H1 (cell line): ENCODE results near the gene CUL9. TPM values are rescaled to one million over a fixed set of nuclear protein-coding genes. Genes with fewer than 3 reads are reported as not detected.

Source experiments
- CTCF ChIA-PET: fragments of 300-600 bp; sonication (Branson Sonifier 250); formaldehyde crosslinking; loops from one replicate; lab custom pipeline; 2021; ENCODE audit not compliant: partially characterized antibody; lab: Charles Lee
- POLR2A ChIA-PET: fragments of 300-600 bp; sonication (Branson Sonifier 250); formaldehyde crosslinking; loops from one replicate; lab custom pipeline; 2021; ENCODE audit warnings: inconsistent platforms; ENCODE audit not compliant: partially characterized antibody; lab: Charles Lee
- DNase-seq, 2 experiments: peaks; one replicate each; pipeline versions ENCODE4 v3.0.0 to v3.0.0-alpha.2; 2010 to 2022; ENCODE audit warnings: low spot score in 2 of 2, low read depth in 1 of 2, mixed read lengths in 1 of 2
- FAIRE-seq: peaks from 2 replicates; lab custom pipeline; 2011; peaks lifted over from hg19 to GRCh38; lab: Jason Lieb, UNC
- H2AFZ ChIP-seq: 2 replicates; pipeline ENCODE4 v1.8.1; 2012; ENCODE audit warnings: low read length, inconsistent platforms
- H2AK5ac ChIP-seq: 2 replicates; pipeline ENCODE4 v1.6.1; 2013; ENCODE audit warnings: low read depth, low read length
- H2BK120ac ChIP-seq: replicated peaks from 2 replicates; pipeline ENCODE3; 2013; ENCODE audit warnings: low read depth, low read length, inconsistent platforms
- H2BK12ac ChIP-seq: 2 replicates; pipeline ENCODE4 v1.6.1; 2013; ENCODE audit warnings: low read depth, low read length
- H2BK15ac ChIP-seq: 2 replicates; pipeline ENCODE4 v1.6.1; 2013; ENCODE audit warnings: low read length
- H2BK20ac ChIP-seq: 2 replicates; pipeline ENCODE4 v1.6.1; 2013; ENCODE audit warnings: low read length
- H2BK5ac ChIP-seq: 2 replicates; pipeline ENCODE4 v1.6.1; 2013; ENCODE audit warnings: low read depth, low read length
- H3K14ac ChIP-seq: 2 replicates; pipeline ENCODE4 v1.6.1; 2013; ENCODE audit warnings: inconsistent platforms; ENCODE audit not compliant: insufficient read length
- H3K18ac ChIP-seq: 2 replicates; pipeline ENCODE4 v1.6.1; 2013; ENCODE audit warnings: low read length; ENCODE audit errors: extremely low read depth
- H3K23ac ChIP-seq: 2 replicates; pipeline ENCODE4 v1.6.1; 2013; ENCODE audit warnings: inconsistent platforms; ENCODE audit not compliant: insufficient read length
- H3K23me2 ChIP-seq: 2 replicates; pipeline ENCODE4 v1.6.1; 2013; ENCODE audit warnings: low read depth, low read length
- H3K27ac ChIP-seq: 2 replicates; pipeline ENCODE4 v1.6.1; 2011; ENCODE audit warnings: low read depth, low read length, inconsistent platforms
- H3K27me3 ChIP-seq, 4 experiments: replicated peaks in 1 of 4; 1 replicate in 1 of 4; 2 replicates in 3 of 4; pipeline versions ENCODE4 v1.6.1 to v1.8.1; 2011 to 2013; ENCODE audit warnings: low read length in 3 of 4, mild to moderate bottlenecking in 3 of 4, inconsistent platforms in 2 of 4, mixed read lengths in 2 of 4, moderate library complexity in 1 of 4; ENCODE audit not compliant: control insufficient read depth in 3 of 4, insufficient read depth in 3 of 4; ENCODE audit errors: extremely low read depth in 1 of 4
- H3K36me3 ChIP-seq, 4 experiments: 2 replicates each; pipeline versions ENCODE4 v1.6.1 to v1.8.1; 2011 to 2013; ENCODE audit warnings: mild to moderate bottlenecking in 4 of 4, low read length in 3 of 4, moderate library complexity in 2 of 4, control low read depth in 1 of 4, inconsistent platforms in 1 of 4; ENCODE audit not compliant: insufficient read depth in 4 of 4, control insufficient read depth in 2 of 4
- H3K4ac ChIP-seq: replicated peaks from 2 replicates; pipeline ENCODE3; 2013; ENCODE audit warnings: low read length, low read depth, mixed read lengths, inconsistent platforms; ENCODE audit not compliant: insufficient read length
- H3K4me1 ChIP-seq, 4 experiments: replicated peaks in 1 of 4; 1 replicate in 1 of 4; 2 replicates in 3 of 4; pipeline versions ENCODE4 v1.6.1 to v1.8.1; 2011 to 2013; ENCODE audit warnings: low read length in 3 of 4, inconsistent platforms in 2 of 4, mixed read lengths in 1 of 4; ENCODE audit not compliant: insufficient read depth in 4 of 4, control insufficient read depth in 3 of 4
- H3K4me2 ChIP-seq, 2 experiments: 2 replicates each; pipeline versions ENCODE4 v1.6.1 to v1.8.1; 2011 to 2013; ENCODE audit warnings: low read depth in 2 of 2, low read length in 2 of 2, control low read depth in 1 of 2, inconsistent platforms in 1 of 2, mild to moderate bottlenecking in 1 of 2; ENCODE audit not compliant: insufficient read depth in 1 of 2
- H3K4me3 ChIP-seq, 4 experiments: fragments of 200-600, 300-600 bp in 1 of 4; sonication (generic), shearing (Covaris generic), sonication (Bioruptor Twin) in 1 of 4; 2 replicates each; pipeline versions ENCODE4 v1.5.1 to v1.8.1; 2011 to 2016; ENCODE audit warnings: low read length in 4 of 4, low read depth in 3 of 4, control low read depth in 2 of 4, inconsistent platforms in 2 of 4, mild to moderate bottlenecking in 2 of 4, mixed read lengths in 1 of 4, moderate library complexity in 1 of 4; ENCODE audit not compliant: insufficient read depth in 2 of 4; ENCODE audit errors: extremely low read depth in 1 of 4
- H3K56ac ChIP-seq: replicated peaks from 2 replicates; pipeline ENCODE3; 2013; ENCODE audit warnings: low read depth, mild to moderate bottlenecking, mixed read lengths, low read length, inconsistent platforms; ENCODE audit not compliant: insufficient read length
- H3K79me1 ChIP-seq: 2 replicates; pipeline ENCODE4 v1.6.1; 2013; ENCODE audit warnings: low read depth, low read length, control low read depth
- H3K79me2 ChIP-seq, 2 experiments: 2 replicates each; pipeline versions ENCODE4 v1.6.1 to v1.8.1; 2012 to 2013; ENCODE audit warnings: low read length in 2 of 2, mild to moderate bottlenecking in 2 of 2, inconsistent platforms in 1 of 2; ENCODE audit not compliant: insufficient read depth in 2 of 2, control insufficient read depth in 1 of 2
- H3K9ac ChIP-seq, 4 experiments: replicated peaks in 1 of 4; 1 replicate in 1 of 4; 2 replicates in 3 of 4; pipeline versions ENCODE4 v1.6.1 to v1.8.1; 2011 to 2013; ENCODE audit warnings: low read depth in 3 of 4, low read length in 3 of 4, control low read depth in 2 of 4, mild to moderate bottlenecking in 2 of 4, moderate library complexity in 2 of 4, inconsistent platforms in 1 of 4; ENCODE audit errors: extremely low read depth in 1 of 4
- H3K9me3 ChIP-seq, 2 experiments: 2 replicates each; pipeline versions ENCODE4 v1.6.1 to v1.8.1; 2012 to 2013; ENCODE audit warnings: mild to moderate bottlenecking in 2 of 2, moderate library complexity in 2 of 2, control low read depth in 1 of 2, inconsistent platforms in 1 of 2, low read depth in 1 of 2, low read length in 1 of 2, mixed read lengths in 1 of 2; ENCODE audit not compliant: insufficient read depth in 2 of 2
- H4K20me1 ChIP-seq, 2 experiments: replicated peaks in 1 of 2; 2 replicates each; pipeline versions ENCODE3 to v1.8.1; 2011 to 2013; ENCODE audit warnings: inconsistent platforms in 2 of 2, low read length in 2 of 2, mild to moderate bottlenecking in 1 of 2; ENCODE audit not compliant: insufficient read depth in 2 of 2, control insufficient read depth in 1 of 2
- H4K5ac ChIP-seq: 2 replicates; pipeline ENCODE4 v1.6.1; 2013; ENCODE audit warnings: low read length, low read depth, mixed read lengths, inconsistent platforms; ENCODE audit not compliant: insufficient read length
- H4K8ac ChIP-seq: 2 replicates; pipeline ENCODE4 v1.8.0; 2013; ENCODE audit warnings: mild to moderate bottlenecking, moderate library complexity, low read length, inconsistent platforms; ENCODE audit not compliant: insufficient read depth; ENCODE audit errors: extremely low read depth
- H4K91ac ChIP-seq: replicated peaks from 2 replicates; pipeline ENCODE3; 2013; ENCODE audit warnings: low read length, mixed read lengths, inconsistent platforms; ENCODE audit not compliant: insufficient read length
- ASH2L ChIP-seq: fragments of 200-600, 300-600 bp; sonication (generic); IDR thresholded peaks from one replicate; pipeline ENCODE4 v1.7.1; 2017; ENCODE audit warnings: low read length
- CTBP2 ChIP-seq: IDR thresholded peaks from 2 replicates; pipeline ENCODE4 v1.7.0; 2011; ENCODE audit warnings: borderline replicate concordance, mild to moderate bottlenecking, moderate library complexity, mixed read lengths, low read length; ENCODE audit not compliant: insufficient read depth, insufficient read length
- EGR1 ChIP-seq: IDR thresholded peaks from 2 replicates; pipeline ENCODE4 v1.6.1; 2011; ENCODE audit warnings: low read depth, low read length, borderline replicate concordance
- GTF2F1 ChIP-seq: IDR thresholded peaks from 2 replicates; pipeline ENCODE4 v1.6.1; 2012; ENCODE audit warnings: low read depth, low read length, improper control_type of control experiment, borderline replicate concordance
- JUND ChIP-seq: IDR thresholded peaks from 2 replicates; pipeline ENCODE4 v1.6.1; 2011; ENCODE audit warnings: mild to moderate bottlenecking, improper control_type of control experiment, low read length
- POLR2A ChIP-seq, 2 experiments: IDR thresholded peaks; 1 replicate in 1 of 2; 2 replicates in 1 of 2; pipeline ENCODE4 v1.6.1; 2011; ENCODE audit warnings: low read depth in 2 of 2, low read length in 2 of 2, mild to moderate bottlenecking in 2 of 2; ENCODE audit errors: control extremely low read depth in 1 of 2
- SIX5 ChIP-seq: IDR thresholded peaks from 2 replicates; pipeline ENCODE4 v1.6.1; 2011; ENCODE audit warnings: mild to moderate bottlenecking, low read depth, low read length
- YY1 ChIP-seq: IDR thresholded peaks from 2 replicates; pipeline ENCODE4 v1.6.1; 2011; ENCODE audit warnings: low read depth, mild to moderate bottlenecking, low read length
- ZNF274 ChIP-seq: IDR thresholded peaks from 2 replicates; pipeline ENCODE4 v1.7.0; 2012; ENCODE audit warnings: low read length, borderline replicate concordance; ENCODE audit errors: extremely low read depth
- WGBS, 2 experiments: shearing (Covaris generic) in 1 of 2; methylation state at CpG; one replicate each; pipeline versions ENCODE4 v1.1.6 to v1.1.7; 2013 to 2015; ENCODE audit warnings: low lambda C conversion rate in 2 of 2, mixed read lengths in 2 of 2, inconsistent platforms in 1 of 2, low coverage in 1 of 2, missing lambda C conversion rate in 1 of 2; ENCODE audit not compliant: insufficient replicate concordance in 2 of 2, insufficient coverage in 1 of 2, insufficient read length in 1 of 2; ENCODE audit errors: extremely low coverage in 1 of 2, missing lambda C conversion rate in 1 of 2; 5-methylcytosine and 5-hydroxymethylcytosine counted together
- polyA plus RNA-seq, 7 experiments: library from polyadenylated mRNA; depleted of rRNA in 3 of 7; stranded (reverse) in 5 of 7; unstranded in 2 of 7; fragments of >200 nt in 5 of 7; fragments of 200-250 nt in 2 of 7; gene quantifications; 1 replicate in 5 of 7; 2 replicates in 1 of 7; 4 replicates in 1 of 7; pipeline versions ENCODE4 v1.2.1 to v1.2.3, GENCODE V29; 2011 to 2013; ENCODE audit warnings: missing spikeins in 2 of 7, mixed read lengths in 2 of 7
- total RNA-seq: library from RNA; stranded (reverse); fragmentation: NEBNext Ultra II Directional; extraction: Animal tissue kit (Norgen Biotek cat#: 25700); gene quantifications from 2 replicates; pipeline ENCODE4 v1.2.1, GENCODE V29; 2021
- TF ChIP-seq, protein P1 (sequence below): IDR thresholded peaks from 2 replicates; pipeline ENCODE4 v1.6.1; 2012; ENCODE audit warnings: low read length, inconsistent platforms

The CUL9 gene
- total and polyA plus RNA-seq, 2 of the 8 experiments (the other 6 are each of a cell fraction or from before 2014, with no cell fraction given) = 7.7 to 9.8 TPM

DNA sequence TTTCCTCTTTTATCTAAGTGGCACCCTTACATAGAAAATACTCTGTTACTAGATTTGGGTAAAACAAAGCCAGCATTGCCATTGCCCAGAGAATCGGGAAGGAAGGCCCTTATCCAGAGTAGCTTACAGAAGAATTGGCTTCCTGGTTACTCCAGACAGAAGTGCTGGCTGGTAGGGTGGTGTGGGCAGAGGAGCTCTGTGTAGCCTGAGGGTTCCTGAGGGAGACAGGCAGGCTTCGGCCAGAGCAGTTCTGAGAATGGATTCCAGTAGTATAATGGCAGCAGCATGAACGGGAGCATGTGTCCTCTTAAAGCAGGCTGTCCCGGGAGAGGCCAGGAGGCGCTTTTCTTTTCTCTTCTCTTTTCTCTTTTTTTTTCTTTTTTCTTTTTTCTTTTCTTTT, 11.9 kb downstream of the CUL9 start:
- WGBS, 2 experiments = 90% methylated on average over 5 of the region's 5 CpGs; no CpG with 5 or more reads in 1 of the 2 experiments
- no peak overlapping the region for H3K56ac ChIP-seq
- no peak overlapping the region for H2AK5ac ChIP-seq
- TF ChIP-seq SIX5 (no peak), ASH2L (no peak), YY1 (no peak), JUND (no peak), EGR1 (no peak), GTF2F1 (no peak), ZNF274 (no peak), CTBP2 (no peak), POLR2A (IDR thresholded peaks at IDR 0.05; ENCODE audit: control extremely low read depth in 1 of 2, low read depth in 2 of 2, low read length in 2 of 2) (no peak)
- TF ChIP-seq, protein P1, sequence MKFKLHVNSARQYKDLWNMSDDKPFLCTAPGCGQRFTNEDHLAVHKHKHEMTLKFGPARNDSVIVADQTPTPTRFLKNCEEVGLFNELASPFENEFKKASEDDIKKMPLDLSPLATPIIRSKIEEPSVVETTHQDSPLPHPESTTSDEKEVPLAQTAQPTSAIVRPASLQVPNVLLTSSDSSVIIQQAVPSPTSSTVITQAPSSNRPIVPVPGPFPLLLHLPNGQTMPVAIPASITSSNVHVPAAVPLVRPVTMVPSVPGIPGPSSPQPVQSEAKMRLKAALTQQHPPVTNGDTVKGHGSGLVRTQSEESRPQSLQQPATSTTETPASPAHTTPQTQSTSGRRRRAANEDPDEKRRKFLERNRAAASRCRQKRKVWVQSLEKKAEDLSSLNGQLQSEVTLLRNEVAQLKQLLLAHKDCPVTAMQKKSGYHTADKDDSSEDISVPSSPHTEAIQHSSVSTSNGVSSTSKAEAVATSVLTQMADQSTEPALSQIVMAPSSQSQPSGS = no peak
- no peak overlapping the region for H2BK5ac ChIP-seq
- ChIA-PET CTCF (interaction anchor here (0.7 kb wide), 2 partner anchors 45 to 70 kb away, joined by 4 read pairs; no protein-coding TSS in a partner anchor), POLR2A (interaction anchor here (0.7 to 3.5 kb wide), 5 partner anchors 8 to 111 kb away, joined by 3 to 19 read pairs (median 3); partner anchors contain the start of gene CUL9)
- H2BK12ac ChIP-seq = no peak overlapping the region
- H3K23ac ChIP-seq = no peak overlapping the region
- H2AFZ ChIP-seq = no peak overlapping the region
- H3K9me3 ChIP-seq = no peaks in the 10 kb centered on the region
- no peak overlapping the region for H4K8ac ChIP-seq
- no peak overlapping the region for H3K4ac ChIP-seq
- no peaks in the 10 kb centered on the region for H4K20me1 ChIP-seq
- no peak overlapping the region for H4K91ac ChIP-seq
- no peak overlapping the region for H3K27ac ChIP-seq
- peaks cover 2% of the 10 kb centered on the region; the same call in 1 of the 2 replicates for H3K23me2 ChIP-seq
- H3K79me2 ChIP-seq = no peaks in the 10 kb centered on the region
- H3K9ac ChIP-seq = no peak overlapping the region
- H2BK120ac ChIP-seq = no peak overlapping the region
- DNase-seq = no peak
- H3K79me1 ChIP-seq = no peaks in the 10 kb centered on the region
- H3K4me3 ChIP-seq = no peak overlapping the region
- no peaks in the 10 kb centered on the region for H3K27me3 ChIP-seq
- no peak for FAIRE-seq
- no peak overlapping the region for H4K5ac ChIP-seq
- H2BK20ac ChIP-seq = no peak overlapping the region
- H3K18ac ChIP-seq = no peak overlapping the region
- H3K4me1 ChIP-seq = no peaks in the 10 kb centered on the region
- H3K36me3 ChIP-seq = no peaks in the 10 kb centered on the region
- H3K4me2 ChIP-seq = no peak overlapping the region
- no peak overlapping the region for H2BK15ac ChIP-seq
- H3K14ac ChIP-seq = no peak overlapping the region
